B cell (primary cell): ENCODE results near the gene GMPPA. TPM values are rescaled to one million over a fixed set of nuclear protein-coding genes. Genes with fewer than 3 reads are reported as not detected.

Experiments
- ATAC-seq: fragments of 200-7000 bp; cut with Tn5 transposase; one replicate; pipeline ENCODE4 v1.10.0; 2021; ENCODE audit warnings: low read depth, mild to moderate bottlenecking, moderate number of reproducible peaks, moderate library complexity
- CTCF ChIA-PET: fragments of 350-600 bp; sonication (Branson Sonifier 250); formaldehyde crosslinking; loops from one replicate; lab custom pipeline; 2021; ENCODE audit warnings: antibody characterized with exemption, inconsistent platforms; lab: Charles Lee
- POLR2A ChIA-PET: fragments of 350-600 bp; sonication (Branson Sonifier 250); formaldehyde crosslinking; loops from one replicate; lab custom pipeline; 2021; ENCODE audit warnings: antibody characterized with exemption; lab: Charles Lee
- DNase-seq: peaks from one replicate; pipeline ENCODE4 v3.0.0; 2013
- H2AFZ ChIP-seq: 2 replicates; pipeline ENCODE4 v1.6.1; 2012; ENCODE audit warnings: mild to moderate bottlenecking, low read depth, low read length; ENCODE audit not compliant: insufficient read depth, poor library complexity, severe bottlenecking
- H3K27ac ChIP-seq, 2 donors: 1 replicate in 1 of 2; 2 replicates in 1 of 2; pipeline ENCODE4 v1.5.1; 2012 to 2013; ENCODE audit warnings: low read length in 2 of 2, mild to moderate bottlenecking in 2 of 2, moderate library complexity in 1 of 2
- H3K27me3 ChIP-seq, 4 experiments: fragments of 200-600 bp in 1 of 4; sonication (generic) in 1 of 4; replicated peaks in 1 of 4; 1 replicate in 2 of 4; 2 replicates in 2 of 4; pipeline versions ENCODE4 v1.6.1 to v1.7.0; 2013 to 2016; ENCODE audit warnings: low read length in 3 of 4, mild to moderate bottlenecking in 2 of 4, mixed read lengths in 1 of 4, moderate library complexity in 1 of 4; ENCODE audit not compliant: insufficient read depth in 4 of 4, control insufficient read depth in 3 of 4; ENCODE audit errors: control extremely low read depth in 1 of 4
- H3K36me3 ChIP-seq, 2 experiments: replicated peaks in 1 of 2; 1 replicate in 1 of 2; 2 replicates in 1 of 2; pipeline versions ENCODE4 v1.6.1 to v1.7.1; 2013; ENCODE audit warnings: low read length in 1 of 2; ENCODE audit not compliant: insufficient read depth in 2 of 2, control insufficient read depth in 1 of 2; ENCODE audit errors: control extremely low read depth in 1 of 2, extremely low read depth in 1 of 2
- H3K4me1 ChIP-seq, 2 donors: fragments of 200-600 bp in 1 of 2; sonication (generic) in 1 of 2; 1 replicate in 1 of 2; 2 replicates in 1 of 2; pipeline versions ENCODE4 v1.5.1 to v1.6.1; 2013 to 2017; ENCODE audit warnings: low read length in 2 of 2; ENCODE audit not compliant: control insufficient read depth in 2 of 2, insufficient read depth in 2 of 2
- H3K4me2 ChIP-seq: replicated peaks from 2 replicates; pipeline ENCODE3; 2012; ENCODE audit warnings: mild to moderate bottlenecking, low read depth, low read length; ENCODE audit not compliant: poor library complexity, severe bottlenecking
- H3K4me3 ChIP-seq, 5 experiments: fragments of 200-600 bp in 1 of 5; sonication (generic) in 1 of 5; 1 replicate in 3 of 5; 2 replicates in 2 of 5; pipeline versions ENCODE4 v1.5.1 to v1.7.0; 2011 to 2016; ENCODE audit warnings: low read length in 4 of 5, mild to moderate bottlenecking in 4 of 5, low read depth in 2 of 5, control low read depth in 1 of 5, moderate library complexity in 1 of 5; ENCODE audit not compliant: insufficient read depth in 1 of 5; ENCODE audit errors: control extremely low read depth in 1 of 5, extremely low read depth in 1 of 5
- H3K79me2 ChIP-seq: fragments of 200-600 bp; sonication (generic); one replicate; pipeline ENCODE4 v1.6.0; 2016; ENCODE audit warnings: low read length; ENCODE audit not compliant: control insufficient read depth, insufficient read depth
- H3K9ac ChIP-seq: fragments of 200-600 bp; sonication (generic); 2 replicates; pipeline ENCODE4 v1.6.1; 2017; ENCODE audit warnings: mild to moderate bottlenecking, low read length, moderate library complexity
- H3K9me3 ChIP-seq, 3 donors: one replicate each; pipeline versions ENCODE4 v1.6.1 to v1.7.1; 2013; ENCODE audit warnings: low read length in 2 of 3; ENCODE audit not compliant: control insufficient read depth in 2 of 3, insufficient read depth in 1 of 3; ENCODE audit errors: control extremely low read depth in 1 of 3
- H4K20me1 ChIP-seq: 2 replicates; pipeline ENCODE4 v1.6.0; 2012; ENCODE audit warnings: mild to moderate bottlenecking, low read length; ENCODE audit not compliant: insufficient read depth, control insufficient read depth, poor library complexity, severe bottlenecking
- H3K27ac Mint-ChIP-seq: one replicate; pipeline ENCODE4 v1.8.0; 2021; ENCODE audit warnings: mixed read lengths
- H3K27me3 Mint-ChIP-seq: one replicate; pipeline ENCODE4 v1.8.0; 2021; ENCODE audit warnings: mixed read lengths
- H3K4me1 Mint-ChIP-seq: one replicate; pipeline ENCODE4 v1.8.0; 2021; ENCODE audit warnings: mixed read lengths
- H3K4me3 Mint-ChIP-seq: one replicate; pipeline ENCODE4 v1.8.0; 2021; ENCODE audit warnings: mixed read lengths
- H3K9me3 Mint-ChIP-seq: one replicate; pipeline ENCODE4 v1.8.0; 2022; ENCODE audit warnings: mixed read lengths; ENCODE audit not compliant: insufficient read depth
- CTCF ChIP-seq: fragments of 200-600 bp; IDR thresholded peaks from one replicate; pipeline ENCODE4 v1.8.0; 2022; ENCODE audit warnings: antibody characterized with exemption, mild to moderate bottlenecking
- EZH2 ChIP-seq: IDR thresholded peaks from 2 replicates; pipeline ENCODE4 v1.6.1; 2012; ENCODE audit warnings: borderline replicate concordance, low read depth, mild to moderate bottlenecking, moderate library complexity, low read length; ENCODE audit not compliant: insufficient read depth, poor library complexity, severe bottlenecking
- WGBS: methylation state at CpG from one replicate; pipeline ENCODE4 v1.1.5; 2013; ENCODE audit warnings: missing lambda C conversion rate; ENCODE audit not compliant: insufficient coverage; 5-methylcytosine and 5-hydroxymethylcytosine counted together
- intact Hi-C: fragments of 100-400 bp; cut with micrococcal nuclease; formaldehyde crosslinking; loops from one replicate; pipeline ENCODE4 v1.10.0; 2022
- polyA plus RNA-seq: library from polyadenylated mRNA; depleted of rRNA; stranded (reverse); fragments of >200 nt; gene quantifications from 2 replicates; pipeline ENCODE4 v1.2.3, GENCODE V29; 2012
- total RNA-seq, 2 donors: library from RNA; stranded (reverse); fragments of 120-200 nt in 1 of 2; gene quantifications; 1 replicate in 1 of 2; 2 replicates in 1 of 2; pipeline versions ENCODE4 v1.2.3 to v1.2.4, GENCODE V29; 2013 to 2022

Gene GMPPA
- total and polyA plus RNA-seq, 2 donors (not counting 1 experiment from before 2014, with no cell fraction given): 27.8 to 67.9 TPM

- intact Hi-C loops: no loop called here
- ATAC-seq: no peak
- no peak overlapping the region for H3K27ac ChIP-seq
- ChIA-PET POLR2A (no interaction called here), CTCF (interaction anchor here (0.9 to 2.7 kb wide), 14 partner anchors 9 to 132 kb away, joined by 3 to 15 read pairs (median 4); partner anchors contain the start of gene GMPPA)
- peaks cover 26% of the 10 kb centered on the region for H3K4me1 Mint-ChIP-seq
- H3K4me3 ChIP-seq: no peak overlapping the region
- no peaks in the 10 kb centered on the region for H3K9me3 Mint-ChIP-seq
- H3K4me3 Mint-ChIP-seq: peak overlapping the region; percentile 69
- H3K9ac ChIP-seq: no peak overlapping the region
- WGBS: 21% methylated on average over 17 of the region's 22 CpGs
- H3K27me3 ChIP-seq: peaks cover 0 to 74% (median 19%) of the 10 kb centered on the region in 4 experiments
- peaks cover 0 to 11% of the 10 kb centered on the region in 2 experiments for H3K36me3 ChIP-seq
- H3K27me3 Mint-ChIP-seq: peaks cover 50% of the 10 kb centered on the region
- H3K4me2 ChIP-seq: peak overlapping the region; percentile 64
- no peak overlapping the region for H3K27ac Mint-ChIP-seq
- H3K79me2 ChIP-seq: no peaks in the 10 kb centered on the region
- no peak for DNase-seq
- no peaks in the 10 kb centered on the region for H4K20me1 ChIP-seq
- peaks cover 15 to 30% of the 10 kb centered on the region in 2 donors for H3K4me1 ChIP-seq
- H2AFZ ChIP-seq: no peak overlapping the region
- TF ChIP-seq EZH2: no peak
- no peak for TF ChIP-seq CTCF
- peaks cover 0 to 18% (median 0%) of the 10 kb centered on the region in 3 donors for H3K9me3 ChIP-seq
These were observed 11.9 kb downstream of the GMPPA start for GRCh38 chr2:219510512-219511135.
